Stimulated activated CD8-positive, alpha-beta memory T cell treated with anti-CD3 and anti-CD28 coated beads, Interleukin-4, amount 100 ng/mL, for 4 hours (primary cell): ENCODE results near the gene TANGO2.
A peak's percentile ranks its signal among the peaks of the same experiment; 100 is the strongest.

Experiments used
- DNase-seq, 2 donors: peaks; one replicate each; pipeline ENCODE4 v3.0.0-alpha.2; 2020; ENCODE audit warnings: low read depth in 2 of 2, low spot score in 1 of 2

Gene TANGO2, protein sequence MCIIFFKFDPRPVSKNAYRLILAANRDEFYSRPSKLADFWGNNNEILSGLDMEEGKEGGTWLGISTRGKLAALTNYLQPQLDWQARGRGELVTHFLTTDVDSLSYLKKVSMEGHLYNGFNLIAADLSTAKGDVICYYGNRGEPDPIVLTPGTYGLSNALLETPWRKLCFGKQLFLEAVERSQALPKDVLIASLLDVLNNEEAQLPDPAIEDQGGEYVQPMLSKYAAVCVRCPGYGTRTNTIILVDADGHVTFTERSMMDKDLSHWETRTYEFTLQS

DNA sequence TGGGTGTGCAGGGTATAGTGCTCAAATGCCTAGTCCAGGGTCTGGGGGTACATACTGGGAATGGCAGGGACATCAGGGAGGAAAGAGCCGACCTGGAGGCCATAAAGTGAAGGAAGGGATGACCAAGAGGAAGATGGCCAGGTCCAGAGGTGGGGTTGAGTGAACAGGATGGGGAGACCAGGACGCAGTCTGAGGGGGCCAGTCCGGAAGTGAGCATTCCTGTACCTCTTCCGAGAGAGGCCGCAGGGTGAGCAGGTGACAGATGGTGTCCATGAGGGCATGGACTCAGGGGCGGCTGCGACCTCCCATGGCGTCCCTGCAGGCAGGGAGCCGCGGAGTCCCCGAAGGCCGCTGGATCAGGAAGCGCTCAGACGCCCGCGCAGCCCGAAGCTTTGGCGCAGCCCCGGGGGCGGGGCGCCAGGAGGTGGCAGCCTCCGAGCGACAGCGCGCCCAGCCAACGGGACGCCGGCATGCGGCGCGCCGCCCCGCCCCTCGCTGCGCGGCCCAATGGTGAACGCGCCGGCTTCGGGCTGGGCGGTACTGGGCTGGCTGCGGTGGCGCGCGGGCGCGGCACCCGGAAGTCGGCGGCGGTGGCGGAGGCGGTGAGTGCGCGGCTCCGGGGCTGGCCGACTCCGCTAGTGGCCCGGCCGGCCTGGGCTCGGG, at the start of gene TANGO2:
TSS of gene TANGO2 (plus strand) at position 578 of the 663 bp plus-strand sequence. CDS start 15,689 bp downstream, outside the sequence.
- peak; percentile 71 to 83 for DNase-seq

DNA sequence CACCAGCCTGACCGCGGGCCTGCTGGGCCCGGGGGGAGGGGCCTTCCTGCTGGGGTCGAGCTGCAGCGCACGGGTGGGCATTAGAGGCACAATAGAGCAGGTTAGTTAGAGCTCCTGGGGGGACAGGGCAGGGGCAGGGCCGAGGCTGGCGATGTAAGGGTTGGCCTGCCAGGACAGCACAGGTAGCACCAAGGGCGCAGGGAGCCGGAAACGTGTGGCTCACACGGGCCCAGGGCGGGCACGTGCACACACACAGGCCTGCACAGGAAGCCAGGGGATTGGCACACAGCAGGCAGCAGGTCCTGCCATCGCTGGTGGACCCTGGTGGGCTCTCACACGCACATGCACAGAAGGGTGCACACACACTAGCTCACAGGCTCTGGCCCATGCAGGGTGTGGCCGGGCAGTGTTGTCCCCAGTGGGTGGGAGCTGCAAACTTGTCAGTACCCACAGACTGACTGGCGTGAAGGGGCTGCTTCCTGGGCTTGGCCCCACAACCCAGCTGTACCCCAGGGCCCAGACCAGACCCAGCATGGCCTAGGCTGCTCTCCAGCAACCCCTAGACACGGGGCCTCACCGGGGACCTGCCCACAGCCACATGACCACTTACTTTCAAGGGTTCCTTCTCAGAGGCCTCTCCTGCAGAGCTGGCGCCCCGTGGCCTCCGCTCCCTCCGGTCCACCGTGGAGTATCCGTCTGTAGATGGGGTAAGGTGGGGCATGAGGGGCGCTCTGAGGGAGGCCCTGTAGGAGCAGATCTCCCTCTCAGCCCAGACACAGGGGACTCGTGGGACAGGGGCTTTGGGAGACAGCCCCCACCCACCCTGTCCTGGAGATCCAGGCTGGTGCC, 49.4 kb upstream of the TANGO2 start:
- DNase-seq = no peak

DNA sequence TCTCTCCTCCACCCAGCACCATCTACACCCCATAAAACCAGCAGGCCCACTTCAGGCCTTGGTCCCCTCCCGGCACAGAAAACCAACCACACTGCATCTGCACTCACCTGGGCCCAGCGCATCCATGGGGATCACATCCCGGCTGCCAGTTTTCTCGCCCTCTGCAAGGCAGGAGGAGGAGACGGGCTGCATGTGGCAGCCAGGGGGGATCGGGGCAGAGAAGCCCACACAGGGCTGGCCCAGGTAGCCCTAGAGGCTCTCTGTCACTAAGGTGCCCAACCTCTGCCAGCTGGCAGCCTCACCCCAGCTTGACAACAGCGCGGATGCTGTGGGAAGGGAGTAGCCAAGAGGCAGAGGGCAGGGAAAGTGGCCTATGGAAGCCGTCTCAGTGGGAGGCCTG, 48.7 kb upstream of the TANGO2 start:
- no peak for DNase-seq

DNA sequence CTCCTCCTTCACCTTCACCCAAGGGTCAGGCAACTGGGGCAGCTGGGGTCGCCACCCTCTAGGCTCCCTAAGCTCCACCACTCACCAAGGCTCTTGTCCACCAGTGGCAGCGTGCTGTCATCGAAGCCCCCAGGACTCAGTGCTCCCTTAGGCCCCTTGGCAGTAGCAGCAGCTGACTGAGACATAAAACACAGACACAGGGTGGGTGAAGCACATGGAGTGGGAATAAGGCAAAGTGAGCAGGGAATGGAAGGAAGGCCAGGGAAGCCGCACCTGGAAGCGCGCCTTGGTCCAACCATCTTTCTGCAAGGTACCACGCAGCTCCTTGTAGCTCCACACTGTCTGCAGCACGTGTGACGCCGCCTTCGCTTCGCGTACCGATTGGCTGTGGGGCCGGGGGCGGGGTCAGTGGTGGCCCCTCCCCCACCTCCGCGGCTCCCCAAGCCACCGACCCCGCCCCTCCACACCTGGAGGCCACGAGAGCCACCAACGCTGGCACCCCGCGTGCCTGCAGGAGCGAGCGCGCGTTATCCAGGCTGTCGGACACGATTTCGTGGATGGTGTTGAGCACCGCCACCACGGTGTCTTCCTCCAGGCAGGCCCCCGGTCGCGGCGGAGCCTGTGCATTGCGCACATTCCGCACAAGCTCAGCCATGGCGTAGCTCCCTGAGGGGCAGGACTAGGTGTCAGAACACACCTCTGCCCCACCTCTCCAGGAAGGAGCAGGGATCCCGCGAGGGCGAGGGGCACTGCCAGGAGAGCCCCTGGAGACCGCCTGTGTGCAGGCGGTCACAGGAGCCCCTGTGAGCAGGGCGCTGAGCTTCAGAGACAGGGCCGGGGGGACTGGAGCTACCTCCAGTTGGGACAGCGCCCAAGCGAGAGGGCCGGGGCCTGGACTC, 48.0 kb upstream of the TANGO2 start:
- DNase-seq = no peak

DNA sequence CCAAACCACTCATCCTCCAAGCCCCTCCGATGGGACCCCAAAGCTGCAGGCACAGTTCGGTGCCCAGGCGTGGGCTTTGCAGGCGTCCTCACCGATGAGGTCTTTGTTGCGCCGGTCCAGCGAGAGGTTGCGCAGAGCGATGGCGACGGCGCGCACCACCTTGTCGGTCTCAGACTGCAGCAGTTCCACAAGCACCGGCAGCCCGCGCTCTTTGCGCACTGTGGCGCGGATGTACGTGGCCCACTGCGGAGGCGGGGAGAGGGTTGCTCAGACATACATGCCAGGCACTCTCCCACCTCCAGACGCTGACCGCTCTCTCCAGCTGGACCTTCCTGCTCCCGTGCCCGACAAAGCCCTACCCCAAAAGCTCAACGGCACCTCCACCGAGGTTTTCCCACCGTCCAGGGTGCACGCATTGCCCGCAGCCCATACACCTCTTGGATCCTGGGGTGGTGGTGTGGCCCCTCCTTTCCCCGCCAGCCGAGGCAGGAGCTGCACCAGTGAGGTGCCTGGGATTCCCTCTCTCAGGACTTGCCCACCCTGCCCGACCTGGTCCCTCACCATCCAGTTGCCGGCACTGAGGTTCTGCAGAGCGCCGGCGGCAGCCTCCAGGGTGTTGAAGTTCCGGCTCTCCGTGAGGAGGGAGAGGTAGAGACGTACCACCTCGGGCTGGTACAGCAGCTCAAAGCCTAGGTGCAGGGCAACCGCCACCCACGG, 47.2 kb upstream of the TANGO2 start:
- DNase-seq = no peak

DNA sequence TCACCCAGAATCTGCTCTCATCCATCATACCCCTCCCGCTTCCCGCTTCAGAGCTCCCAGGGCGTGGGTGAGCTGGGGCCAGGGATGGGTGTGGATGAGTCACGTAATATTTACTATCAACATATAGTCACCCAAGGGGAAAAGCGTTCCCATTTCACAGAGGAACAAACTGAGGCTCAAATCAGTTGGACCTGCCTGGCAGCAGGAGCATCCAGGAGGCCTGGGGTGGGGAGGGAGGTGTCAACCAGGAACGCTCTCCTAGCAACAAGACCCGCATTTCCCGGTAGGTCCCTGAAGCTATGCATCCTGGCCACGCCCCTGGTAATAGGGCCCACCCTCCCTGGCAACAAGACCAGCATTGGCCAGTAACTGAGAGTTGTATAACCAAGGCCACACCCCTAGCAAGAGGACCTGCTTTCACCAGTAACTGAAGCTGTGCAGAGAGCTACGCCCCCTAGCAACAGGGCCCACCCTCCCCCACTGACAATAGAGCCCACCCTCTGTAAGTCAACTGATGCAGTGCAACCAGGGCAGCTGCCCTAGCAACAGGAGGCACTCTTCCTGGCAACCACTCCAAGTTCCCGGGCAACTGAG, 46.5 kb upstream of the TANGO2 start:
- DNase-seq = no peak

DNA sequence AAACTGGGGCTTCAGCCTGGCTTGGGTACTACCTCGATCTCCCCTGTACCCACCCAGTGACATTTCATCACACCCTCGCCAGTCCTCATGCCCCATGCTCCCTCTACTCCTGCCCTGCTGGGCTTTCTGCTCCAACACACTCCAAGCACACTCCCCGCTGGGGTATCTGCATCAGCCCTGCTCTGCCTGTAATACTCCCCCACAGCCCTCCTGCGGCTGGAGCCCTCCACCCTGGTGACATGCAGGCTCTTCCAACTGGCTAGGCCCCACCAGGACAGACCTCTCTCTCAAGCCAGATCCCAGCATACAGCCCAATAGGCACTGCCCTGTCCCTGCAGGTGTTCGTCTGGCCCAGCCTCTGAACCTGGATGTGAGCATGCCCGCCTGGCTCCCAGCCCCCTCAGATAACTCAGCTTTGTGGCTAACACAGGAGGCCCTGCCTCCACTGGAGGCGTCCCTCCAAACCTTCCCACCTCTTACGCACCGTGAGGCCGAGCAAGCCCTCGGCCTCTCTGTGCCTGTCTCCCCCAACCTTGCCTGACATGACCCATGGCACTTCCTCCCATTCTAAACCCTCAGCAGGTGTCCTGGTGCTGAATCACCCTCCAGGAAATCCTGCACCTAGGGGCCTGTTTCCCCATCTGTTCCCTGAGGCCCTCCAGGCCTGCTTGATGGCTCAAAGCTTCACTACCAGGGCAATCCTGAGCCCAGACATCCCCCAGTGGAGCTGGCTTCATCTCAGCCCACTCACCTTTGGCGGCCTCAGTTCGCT, 45.8 kb upstream of the TANGO2 start:
- DNase-seq = no peak

DNA sequence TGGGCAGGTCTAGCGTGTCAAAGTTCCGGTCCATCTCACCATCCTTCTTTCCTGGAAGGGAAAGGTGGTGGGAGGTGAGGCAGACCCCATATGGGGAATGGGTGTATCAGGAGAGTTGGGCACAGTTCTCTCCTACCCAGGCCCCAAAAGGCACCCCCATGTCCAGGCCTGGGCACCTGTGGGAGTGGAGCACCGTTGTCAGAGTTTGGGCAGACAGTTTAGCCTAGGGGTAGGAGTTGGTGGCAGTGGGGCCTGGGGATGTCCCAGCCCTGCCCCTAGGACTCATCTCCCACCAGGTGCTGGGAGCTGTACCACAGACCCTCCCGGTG, 45.2 kb upstream of the TANGO2 start:
- DNase-seq = no peak

DNA sequence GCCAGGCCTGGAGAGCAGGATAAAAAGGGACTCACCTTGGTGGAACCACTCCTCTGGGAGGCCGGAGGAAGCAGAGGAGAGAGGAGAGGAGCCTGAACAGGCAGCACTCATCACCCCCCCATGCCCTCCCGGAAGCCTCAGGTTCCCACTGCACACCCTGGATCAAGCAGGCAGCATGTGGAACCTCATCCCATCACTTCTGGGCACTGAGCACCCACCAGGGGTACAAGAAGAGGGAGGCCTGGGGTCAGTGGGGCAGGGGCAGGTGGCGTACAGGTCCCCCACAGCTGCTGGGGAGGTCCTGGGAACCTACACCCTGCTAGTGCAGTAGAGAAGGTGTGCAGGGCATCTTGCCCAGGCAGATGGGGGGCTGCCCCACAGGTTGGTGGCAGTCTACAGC, 44.2 kb upstream of the TANGO2 start:
- no peak for DNase-seq

DNA sequence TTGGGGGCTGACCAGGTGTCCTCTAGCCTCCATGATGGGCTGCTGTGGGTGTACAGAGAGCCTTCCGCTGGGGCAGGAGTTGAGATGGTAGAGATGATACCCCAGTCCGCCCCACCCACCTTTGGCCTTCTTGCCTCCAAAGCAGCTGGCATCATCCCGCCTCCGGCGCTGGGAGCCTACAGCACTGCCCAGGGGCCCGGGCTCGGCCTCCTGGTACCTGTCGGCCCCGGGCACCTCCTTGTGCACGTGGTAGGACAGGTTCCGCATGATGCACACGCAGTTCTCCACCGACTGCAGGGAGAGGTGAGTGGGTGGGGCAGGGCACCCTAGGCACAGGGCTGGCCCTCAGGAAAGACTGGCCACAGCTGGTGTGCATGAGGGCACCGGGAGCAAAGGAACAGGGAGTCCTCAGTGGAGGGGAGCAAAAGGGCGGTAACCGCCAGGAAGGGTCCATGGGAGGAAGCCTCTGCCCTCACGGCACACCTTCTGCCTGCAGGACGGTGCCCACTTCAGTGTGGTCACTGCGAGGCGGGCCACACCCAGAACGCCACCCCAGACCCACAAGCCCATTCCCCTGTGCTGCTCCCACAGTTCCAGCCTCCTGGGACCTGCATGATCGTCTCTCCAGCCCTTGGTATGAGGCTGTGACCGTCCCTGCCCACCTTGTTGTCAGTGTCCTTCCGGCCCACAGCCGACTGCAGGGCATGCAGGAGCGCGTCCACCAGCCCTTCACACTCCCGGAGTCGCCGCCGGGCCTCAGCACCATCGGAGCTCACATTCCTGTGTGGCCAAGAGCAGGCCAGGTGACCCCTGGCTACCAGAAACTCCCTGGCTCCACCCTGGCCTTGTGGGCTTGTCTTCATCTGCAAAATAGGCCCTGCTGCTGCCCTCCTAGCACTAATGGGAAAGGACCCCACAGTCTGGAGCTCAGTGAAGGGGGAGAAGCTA, 43.3 kb upstream of the TANGO2 start:
- DNase-seq = no peak

DNA sequence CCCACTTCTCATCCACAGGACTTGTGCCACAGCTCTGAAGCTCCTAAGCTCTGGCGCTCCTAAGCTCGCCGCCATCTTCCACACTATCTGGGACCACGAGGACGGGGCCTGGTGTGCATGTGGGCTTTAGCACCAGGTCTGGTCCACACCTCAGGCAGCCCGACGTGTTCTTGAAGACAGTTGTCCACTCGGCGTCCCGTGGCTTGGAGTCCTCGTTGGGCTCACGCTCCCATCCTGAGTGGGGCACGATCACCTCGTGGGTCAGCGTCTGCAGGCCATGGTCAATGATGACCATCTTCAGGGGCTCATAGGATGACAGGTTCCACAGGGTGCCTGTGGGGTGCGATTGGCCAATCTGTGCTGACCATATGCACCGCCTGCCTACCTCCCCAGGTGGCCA, 42.2 kb upstream of the TANGO2 start:
- no peak for DNase-seq

DNA sequence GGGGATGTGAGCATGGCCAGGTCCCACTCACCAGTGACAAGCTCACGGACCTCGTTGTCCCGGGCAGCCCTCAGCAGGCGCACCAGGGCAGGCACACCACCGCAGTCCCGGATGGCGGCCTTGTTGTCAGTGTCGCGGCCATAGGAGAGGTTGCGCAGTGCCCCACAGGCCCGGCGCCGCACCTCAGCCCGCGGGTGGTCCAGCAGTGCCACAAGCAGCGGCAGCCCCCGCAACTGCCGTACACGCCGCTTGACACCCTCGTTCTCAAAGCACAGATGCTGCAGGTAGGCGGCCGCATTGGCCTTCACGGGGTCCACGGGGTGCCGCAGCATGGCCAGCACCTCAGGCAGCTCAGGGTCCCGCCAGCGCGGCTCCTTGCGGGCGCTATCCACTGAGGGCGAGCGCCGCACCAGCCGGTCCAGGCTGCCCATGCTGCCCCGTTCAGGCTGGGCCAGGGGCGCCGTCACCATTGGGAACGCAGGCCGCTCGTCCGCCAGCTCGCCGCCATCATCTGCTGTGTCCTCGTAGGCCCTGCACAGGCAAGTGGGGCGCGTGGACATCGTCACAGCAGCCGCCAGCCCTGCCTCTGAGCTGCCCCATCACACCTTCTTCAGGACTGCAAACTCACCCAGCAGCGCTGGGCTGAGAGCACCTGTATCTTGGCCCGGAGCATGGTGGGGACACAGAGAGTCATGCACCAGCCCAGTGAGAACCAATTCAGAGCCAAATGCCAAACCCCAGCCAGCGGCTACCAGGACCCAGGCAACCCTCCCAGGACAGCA, 41.0 kb upstream of the TANGO2 start:
- DNase-seq = no peak

DNA sequence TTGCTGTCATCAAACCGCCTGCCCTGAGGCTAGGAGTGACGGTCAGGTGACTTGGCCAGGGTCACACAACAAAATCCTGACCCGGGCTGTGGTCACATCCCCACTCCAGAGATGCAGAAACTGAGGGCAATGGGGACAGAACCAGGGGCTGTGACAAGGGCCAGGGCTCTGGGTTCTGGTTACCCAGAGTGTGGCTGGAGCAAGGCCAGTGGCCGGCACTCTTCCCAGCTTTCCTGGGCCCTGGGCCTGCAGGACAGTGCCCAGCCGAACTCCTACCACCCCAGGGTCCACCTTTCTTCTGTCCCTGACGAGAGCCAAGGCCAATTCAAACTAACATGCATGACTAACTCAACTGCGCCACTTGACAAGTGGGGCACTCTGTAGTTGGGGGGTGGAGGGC, 40.1 kb upstream of the TANGO2 start:
- no peak for DNase-seq

DNA sequence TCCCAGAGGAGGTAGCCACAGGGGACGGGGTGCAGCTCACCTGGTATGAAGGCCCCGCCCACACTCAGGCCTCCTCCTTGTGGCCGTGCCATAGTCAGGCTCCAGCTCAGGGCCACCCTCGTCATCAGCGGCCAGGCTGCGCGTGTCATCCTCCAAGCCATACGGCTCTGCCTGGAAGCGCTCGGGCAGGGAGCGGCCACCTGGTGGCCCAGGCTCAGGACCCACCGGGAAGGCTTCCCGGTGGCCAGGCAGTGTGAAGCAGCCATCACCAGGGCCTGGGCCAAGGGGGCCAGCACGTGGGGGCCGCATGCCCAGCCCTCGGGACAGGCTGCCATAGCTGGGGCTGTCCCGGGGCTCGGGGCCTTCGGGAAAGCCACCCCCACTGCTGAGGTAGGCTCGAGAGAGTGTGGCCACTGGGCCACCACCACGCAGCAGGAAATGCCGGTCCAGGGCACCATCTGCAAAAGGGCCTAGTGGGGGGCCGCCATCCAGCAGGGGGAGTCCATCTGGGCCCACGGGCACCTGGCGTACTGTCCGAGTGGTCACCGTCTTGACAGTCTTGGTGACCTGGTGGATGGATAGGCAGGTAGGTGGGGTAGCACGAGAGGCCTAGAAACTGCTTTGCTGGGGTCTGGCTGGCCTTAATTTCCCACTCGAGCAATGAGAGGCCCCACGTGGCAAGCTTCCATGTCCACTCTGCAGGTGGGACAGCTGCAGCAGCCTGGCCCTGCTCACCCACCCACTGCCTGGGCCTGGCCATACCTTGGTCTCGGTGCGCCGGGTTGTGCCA, 39.5 kb upstream of the TANGO2 start:
- DNase-seq = no peak

DNA sequence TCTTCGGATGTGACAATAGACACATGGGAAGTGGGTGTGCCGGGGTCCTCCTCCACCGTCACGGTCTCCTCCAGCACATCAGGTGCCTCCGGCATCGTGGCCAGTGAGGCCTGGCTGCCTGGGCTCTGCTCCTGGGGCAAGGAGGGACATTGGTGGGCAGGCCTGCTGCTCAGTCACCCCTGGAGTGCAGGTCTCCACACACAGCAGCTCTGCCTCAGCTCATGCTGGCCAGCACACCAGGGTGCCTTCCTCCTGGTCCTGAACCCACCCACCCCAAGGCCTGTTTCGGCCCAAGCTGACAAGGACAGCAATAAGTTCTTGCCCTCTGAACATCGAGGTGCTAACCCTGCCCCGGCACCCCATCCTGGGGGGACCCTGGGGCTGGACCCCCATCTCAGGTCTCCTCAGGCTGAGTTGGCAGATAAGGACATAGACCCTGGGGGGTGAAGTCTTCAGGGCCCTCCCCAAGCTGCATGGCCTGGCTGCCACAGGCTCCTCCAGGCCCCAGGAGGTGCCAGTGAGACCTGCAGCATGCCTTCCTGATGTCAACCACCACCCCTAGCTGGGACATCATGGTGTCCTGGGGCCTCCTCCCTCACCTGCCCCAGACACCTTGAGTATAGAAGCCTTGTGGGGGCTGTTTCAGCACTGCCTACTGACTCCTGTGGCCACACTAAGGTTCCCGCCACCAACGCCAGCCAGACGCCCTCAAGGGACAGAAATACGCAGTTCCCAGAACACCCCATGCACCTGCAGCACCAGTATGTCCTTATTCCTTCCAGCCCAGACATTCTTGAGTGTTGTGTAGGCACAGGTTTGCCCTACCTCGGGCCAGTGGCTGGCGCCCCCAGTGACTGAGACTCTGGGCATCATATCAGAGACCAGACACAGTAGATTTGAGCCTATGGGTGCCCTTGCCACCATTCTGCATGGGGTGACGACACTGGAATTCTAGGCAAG, 38.7 kb upstream of the TANGO2 start:
- DNase-seq = no peak
